ENCODE results near the gene MTFR1L. TPM values are rescaled to one million over a fixed set of nuclear protein-coding genes. Genes with fewer than 3 reads are reported as not detected.
A peak's percentile ranks its signal among the peaks of the same experiment; 100 is the strongest.

The MTFR1L gene
- total RNA-seq, 1 experiment from 2014 or later: 31.7 TPM

DNA sequence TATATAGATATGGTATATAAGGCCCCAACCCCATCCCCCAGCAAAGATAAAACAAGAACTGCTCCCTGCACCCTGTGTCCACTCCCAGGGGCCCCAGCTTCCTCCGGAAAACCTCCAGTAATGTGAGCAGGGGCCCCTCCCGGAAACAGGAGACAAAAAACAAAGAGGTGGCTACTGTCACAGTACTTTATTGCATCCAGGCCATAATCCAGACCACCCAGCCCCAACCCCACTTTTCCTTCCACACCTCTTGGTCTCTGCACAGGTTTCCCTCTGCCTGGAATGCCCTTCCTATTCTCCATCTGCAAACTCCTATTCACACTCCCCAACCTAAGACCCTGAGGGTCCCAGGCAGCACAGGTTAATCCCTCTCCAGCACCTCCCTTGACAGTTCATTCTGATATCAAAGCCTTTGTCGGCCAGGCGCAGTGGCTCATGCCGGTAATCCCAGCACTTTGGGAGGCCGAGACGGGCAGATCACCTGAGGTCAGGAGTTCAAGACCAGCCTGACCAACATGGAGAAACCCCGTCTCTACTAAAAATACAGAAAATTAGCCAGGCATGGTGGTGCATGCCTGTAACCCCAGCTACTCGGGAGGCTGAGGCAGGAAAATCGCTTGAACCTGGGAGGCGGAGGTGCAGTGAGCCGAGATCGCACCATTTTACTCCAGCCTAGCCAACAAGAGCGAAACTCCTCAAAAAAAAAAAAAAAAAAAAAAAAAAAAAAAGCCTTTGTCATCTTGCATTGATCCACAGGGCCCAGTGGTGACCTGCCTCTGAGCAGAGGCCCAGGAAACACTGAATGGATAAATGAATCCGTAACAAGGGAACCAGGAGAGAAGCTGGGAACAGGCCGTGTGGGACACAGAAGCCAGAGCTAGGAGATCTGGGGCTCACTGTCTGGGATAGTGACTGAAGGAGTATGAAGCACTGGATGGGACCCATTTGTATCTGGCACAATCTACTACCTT is 41.8 kb downstream of the MTFR1L start:
- no peak for DNase-seq (ENCODE audit: low spot score)

DNA sequence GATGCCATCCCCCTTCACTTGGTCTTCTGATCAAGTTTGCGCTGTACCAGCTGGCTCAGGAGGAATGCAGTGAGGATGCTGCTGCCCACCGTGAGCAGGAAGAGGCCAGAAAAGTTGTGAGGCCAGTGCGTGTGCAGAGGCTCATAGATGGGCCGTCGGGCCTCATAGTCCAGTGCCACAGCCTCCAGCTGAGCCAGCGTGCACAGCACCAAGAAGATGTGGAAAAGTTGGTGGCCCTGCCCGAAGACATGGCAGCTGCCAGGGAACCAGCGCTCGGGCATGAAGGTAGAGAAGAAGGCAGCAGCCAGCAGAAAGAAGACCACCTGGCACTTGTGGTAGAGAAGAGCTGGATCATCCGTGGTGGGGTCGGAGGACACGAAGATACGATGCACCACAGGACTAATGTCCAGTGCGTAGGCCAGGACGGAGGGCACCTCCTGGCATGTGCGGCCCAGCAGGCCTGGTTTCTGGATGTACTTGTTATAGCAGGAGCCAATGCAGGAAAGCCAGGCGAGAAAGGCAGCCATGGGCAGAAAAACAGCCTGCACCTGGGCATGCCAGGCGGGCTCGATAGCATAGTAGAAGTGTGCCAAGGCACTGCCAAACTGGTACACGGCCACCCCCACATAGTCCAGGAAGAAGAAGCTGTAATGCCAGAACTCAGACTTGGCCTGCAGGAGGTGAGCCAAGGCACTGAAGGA is 43.2 kb downstream of the MTFR1L start:
- DNase-seq (ENCODE audit: low spot score): no peak

DNA sequence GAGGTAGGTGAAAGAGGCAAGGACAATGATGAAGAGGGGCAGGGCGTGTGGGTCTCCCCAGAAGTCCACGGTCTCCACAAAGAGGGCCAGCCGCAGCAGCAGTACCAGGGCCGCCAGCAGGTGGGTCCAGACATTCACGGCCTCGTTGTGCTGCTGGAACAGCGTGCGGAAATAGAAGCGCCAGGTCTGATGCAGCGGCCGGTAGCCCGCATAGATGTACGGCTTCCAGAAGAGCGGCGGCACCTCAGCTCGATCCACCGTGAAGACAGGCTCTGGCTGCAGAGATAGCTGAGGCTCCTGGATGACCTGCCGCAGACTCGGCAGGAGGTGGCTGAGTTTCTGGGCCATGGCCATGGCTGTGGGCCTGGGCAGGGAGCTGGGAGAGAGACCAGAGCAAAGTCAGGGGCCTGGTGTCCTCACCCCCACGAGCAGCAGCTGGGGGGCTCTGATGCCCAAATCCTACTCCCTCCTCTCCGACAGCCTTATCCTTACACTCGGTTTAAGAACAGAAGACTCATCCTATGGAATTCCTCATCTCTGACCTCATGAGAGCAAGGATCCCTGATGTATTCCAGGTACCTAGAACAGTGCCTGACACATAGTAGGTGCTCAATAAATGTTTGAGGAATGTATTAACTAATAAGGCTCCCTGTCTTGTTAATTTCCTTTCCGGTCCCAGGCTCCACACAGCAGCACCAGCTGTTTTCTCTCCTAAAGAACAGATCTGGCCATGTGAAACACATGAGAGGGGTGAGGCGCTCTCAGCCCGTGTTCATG is 43.9 kb downstream of the MTFR1L start:
- no peak for DNase-seq (ENCODE audit: low spot score)

DNA sequence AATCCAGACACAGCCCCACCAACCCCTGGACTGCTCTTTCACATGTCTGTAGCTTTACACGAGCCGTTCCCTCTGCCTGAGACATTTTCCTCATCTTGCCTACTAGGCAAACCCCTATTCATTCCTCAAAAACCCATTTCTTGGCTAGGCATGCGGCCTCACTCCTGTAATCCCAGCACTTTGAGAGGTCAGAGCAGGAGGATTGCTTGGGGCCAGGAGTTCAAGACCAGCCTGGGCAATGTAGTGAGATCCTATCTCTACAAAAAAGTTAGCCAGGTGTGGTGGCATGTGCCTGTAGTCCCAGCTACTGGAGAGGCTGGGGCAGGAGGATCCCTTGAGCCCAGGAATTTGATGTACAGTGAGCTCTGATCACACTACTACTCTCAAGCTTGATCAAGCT is 44.7 kb downstream of the MTFR1L start:
- DNase-seq (ENCODE audit: low spot score): no peak

DNA sequence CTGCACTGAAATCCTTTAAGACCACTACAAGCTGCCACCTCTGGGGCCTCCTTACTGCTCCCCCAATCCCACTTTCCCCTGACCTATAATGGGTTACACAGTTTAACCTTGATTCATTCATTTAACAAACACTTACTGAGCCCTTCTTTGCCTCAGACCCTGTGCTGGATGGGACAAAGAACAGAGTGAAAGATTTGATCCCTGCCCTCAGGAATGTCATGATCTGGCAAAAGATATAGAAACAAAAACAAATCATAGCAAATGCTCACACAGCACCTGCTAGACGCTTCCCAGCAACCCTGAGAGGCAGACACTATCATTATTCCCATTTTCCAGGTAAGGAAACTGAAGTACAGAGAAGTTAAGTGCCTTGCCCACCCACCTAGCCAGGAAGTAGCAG is 46.5 kb downstream of the MTFR1L start:
- no peak for DNase-seq (ENCODE audit: low spot score)

DNA sequence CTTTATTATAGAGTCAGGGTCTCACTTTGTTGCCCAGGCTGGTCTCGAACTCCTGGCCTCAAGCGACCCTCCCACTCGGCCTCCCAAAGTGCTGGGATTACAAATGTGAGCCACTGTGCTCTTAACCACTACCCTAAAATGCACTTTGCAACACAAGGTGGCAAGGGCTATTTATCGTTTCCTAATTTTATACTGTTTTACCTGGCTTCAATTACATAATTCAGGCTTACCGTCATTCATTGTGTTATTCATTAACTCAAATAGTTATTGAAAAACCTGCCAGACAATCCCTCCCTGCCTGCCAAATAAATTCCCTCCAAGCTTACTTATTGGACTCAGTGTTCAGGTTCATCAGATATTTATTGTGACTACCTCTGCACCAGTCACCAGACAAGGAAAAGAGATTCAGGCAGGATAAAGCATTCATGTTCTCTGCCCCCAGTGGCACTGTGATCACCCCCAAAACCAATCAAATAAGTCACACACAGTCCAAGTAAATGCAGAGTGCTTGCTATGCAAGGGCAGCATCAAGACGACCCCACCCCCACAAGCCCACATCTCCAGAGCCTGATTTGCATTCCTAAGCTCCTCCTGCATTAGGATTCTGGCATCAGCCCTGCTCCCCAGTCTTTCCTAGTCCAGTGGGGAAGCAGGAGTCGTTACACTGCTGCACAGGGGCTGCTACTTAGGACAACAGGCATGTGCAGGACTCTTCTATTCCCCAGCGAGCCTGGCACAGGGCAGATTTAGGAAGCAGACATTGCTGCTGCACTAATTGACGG is 47.6 kb downstream of the MTFR1L start:
- no peak for DNase-seq (ENCODE audit: low spot score)

DNA sequence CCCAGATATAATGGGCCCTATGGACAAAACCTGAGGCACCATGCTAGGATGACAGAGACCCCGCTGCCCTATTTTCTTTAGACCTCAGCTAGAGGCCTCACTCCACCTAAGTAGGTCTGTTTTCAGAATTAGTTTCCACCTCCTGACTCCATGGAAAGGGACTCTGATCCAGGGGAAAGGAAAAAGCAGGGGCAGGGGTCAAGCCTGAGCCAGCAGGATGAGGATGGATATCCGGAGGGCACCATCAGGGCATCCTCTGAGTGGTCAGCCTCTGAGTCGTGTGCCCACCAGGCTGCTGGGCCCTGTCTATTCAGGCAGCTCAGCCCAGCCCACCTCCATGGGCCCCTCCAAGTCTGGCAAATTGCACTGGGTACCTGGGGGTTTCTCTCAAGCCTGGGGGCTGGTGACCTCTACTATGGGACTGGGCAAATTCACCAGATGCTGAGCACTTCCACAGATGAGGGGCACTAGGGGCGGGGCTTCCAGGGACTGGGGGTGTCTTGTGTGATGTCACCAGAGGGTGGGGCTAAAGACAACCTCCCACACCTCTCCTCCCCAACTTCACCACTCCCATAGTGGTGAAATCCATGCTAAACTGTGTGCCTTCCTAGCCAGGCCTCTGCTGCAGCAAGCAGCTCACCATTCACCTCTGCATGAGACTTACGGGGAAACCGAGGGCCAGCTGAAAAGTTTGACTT is 50.3 kb downstream of the MTFR1L start:
- no peak for DNase-seq (ENCODE audit: low spot score)

DNA sequence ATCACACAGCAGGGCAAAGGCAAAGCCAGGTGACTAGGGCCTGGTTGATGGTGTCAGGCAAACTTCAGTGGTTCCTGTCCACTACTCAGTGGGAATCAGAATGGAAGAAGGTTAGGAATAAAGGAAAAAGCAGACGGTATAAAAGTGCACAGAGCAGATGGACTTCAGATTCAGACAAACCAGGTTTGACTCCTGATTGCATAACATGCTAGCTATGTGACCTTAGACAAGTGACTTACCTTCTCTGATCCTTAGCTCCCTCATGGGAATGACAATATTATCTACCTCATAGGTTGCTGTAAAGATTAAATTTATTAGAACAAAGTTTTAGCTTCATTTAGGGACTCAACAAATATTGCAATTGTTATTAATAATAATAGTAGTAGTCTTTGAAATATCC is 50.9 kb downstream of the MTFR1L start:
- DNase-seq (ENCODE audit: low spot score): no peak

DNA sequence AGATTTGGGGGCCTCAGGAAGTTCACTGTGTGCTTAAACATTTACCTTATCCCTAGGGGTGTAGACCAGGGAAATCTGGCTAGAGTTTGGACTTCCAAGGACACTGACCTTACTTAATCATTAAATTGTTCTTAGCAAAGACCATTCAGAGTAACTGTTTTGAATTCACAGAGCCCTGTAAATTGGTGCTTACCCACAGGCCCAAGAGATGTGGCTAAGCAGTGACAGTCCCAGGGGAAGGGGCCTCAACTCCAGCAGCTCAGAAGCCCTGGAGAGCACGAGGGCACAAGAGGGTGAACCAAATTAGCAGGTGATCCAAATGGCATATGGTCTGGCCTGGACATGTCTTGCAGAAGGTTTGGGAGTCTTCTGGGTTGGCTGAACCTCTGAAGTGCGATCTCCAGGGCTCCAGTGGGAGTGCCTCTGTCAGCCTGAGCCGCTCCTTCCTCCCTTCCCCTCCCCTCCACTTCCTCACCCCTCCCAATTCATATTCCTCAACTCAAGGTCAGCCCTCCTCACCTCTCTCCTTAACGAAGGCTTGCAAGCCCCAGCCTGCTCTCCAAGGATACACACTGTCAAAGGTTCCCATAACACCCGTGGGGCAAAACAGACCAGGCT is 51.4 kb downstream of the MTFR1L start:
- DNase-seq (ENCODE audit: low spot score): no peak

DNA sequence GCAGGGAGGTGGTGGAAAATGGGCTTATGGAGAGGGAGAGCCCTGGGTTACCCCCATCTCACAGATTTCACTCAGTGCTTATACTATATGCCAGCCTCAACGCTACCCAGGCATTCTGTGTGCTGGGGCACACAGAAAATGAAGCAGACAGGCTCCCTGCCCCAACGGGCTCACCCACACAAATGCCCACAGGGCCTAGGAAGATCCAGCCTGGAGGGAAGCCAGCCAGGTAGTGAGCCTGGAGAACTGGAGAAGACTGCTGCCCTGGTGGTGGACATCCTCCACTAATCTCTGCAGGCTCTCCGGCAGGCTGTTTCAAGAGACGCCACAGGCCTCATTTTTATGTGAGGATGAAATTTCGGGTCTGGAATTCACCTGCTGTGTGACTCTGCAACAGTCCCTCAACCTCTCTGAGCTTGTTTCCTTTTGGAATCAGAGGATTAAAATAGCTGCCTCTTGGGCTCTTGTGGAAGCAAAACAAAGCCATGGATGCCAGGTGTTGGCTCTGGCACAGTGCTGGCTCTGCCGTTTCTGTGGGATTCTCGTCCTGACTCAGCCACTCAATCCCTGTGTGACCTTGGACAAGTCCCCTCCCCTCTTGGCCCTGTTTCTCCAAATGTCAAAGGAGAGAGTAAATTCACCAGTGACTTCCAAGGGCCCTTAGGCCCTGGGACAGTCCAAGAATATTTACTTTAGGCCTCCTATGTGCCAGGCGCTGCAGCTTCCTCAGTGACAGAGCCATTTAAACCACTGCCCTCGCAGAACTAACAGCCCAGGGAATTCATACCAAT is 52.1 kb downstream of the MTFR1L start:
- no peak for DNase-seq (ENCODE audit: low spot score)

DNA sequence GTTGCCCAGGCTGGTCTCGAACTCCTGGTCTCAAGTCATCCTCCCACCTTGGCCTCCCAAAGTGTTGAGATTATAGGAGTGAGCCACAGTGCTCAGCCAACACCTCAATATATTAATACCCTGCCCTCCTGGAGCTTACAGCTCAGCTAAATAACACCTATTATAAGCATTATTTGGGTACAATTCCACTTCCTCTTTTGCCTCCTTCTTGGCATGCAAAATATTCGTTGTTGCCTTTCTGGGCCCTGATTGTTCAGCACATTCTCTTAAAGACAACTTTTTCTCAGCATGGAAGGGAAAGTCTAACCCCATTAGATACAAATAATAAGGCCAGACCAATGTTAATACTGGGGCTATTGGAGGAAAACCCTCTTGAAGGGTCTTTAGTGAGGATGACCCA is 53.0 kb downstream of the MTFR1L start:
- DNase-seq (ENCODE audit: low spot score): no peak

DNA sequence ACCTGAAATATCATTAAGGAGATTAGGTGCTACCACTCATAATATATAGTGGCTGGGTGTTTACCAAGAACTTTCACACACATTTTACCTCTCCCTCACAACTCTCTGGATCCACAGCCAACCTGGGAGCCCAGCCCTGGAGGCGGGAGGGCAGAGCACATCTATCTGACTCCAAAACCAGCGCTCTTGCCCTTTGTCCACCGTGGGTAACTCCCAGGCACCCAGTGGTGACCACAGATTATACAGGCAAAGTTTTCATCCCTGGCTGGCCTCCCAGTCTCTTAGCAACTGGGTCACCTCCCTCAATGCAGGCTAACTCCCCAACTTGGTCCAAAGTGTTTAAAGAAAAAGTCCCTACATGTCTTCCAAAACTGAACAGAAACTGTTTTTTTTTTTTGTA is 53.4 kb downstream of the MTFR1L start:
- DNase-seq (ENCODE audit: low spot score): no peak

DNA sequence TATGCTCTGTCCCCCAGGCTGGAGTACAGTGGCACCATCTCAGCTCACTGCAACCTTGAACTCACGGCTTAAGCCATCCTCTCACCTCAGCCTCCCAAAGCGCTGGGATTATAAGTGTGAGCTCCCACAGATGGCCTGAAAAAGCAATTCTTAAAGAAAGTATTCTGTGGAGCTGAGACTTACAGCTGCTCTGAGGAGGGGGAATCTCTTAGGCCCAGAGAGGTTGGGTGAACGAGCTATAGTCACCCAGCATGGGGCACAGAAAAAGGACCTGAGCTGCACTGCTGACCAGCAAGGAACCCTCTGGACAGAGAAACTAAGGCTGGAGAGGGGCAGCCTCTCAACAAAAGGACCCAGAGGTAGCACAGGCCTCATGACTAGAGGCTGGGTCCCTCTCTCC is 54.5 kb downstream of the MTFR1L start:
- no peak for DNase-seq (ENCODE audit: low spot score)

DNA sequence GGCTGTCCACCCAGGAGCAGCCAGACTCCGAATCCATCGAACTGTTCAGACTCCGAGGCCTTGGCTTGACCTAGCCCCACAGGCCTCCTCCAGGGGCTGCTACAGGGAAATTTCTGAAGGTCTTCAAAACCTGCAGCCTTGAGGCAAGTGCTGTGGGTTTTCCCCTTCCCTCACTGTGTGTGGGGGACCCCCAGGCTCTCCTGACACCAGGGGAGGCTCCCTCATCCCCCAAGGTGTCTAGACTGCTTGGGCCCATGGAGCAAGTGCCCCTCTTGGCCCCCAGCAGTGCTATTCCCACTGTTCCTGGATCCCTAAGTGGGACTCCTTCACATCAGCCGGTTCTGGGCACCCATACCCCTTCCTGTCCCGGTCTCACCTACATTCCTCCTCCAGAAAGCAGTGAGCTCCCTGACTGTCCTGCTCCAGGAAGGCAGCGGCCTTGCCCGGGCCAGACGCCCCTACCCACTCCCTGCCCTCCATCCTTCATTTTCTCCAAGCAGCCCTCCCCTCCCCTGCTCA is 54.9 kb downstream of the MTFR1L start:
- DNase-seq (ENCODE audit: low spot score): no peak

DNA sequence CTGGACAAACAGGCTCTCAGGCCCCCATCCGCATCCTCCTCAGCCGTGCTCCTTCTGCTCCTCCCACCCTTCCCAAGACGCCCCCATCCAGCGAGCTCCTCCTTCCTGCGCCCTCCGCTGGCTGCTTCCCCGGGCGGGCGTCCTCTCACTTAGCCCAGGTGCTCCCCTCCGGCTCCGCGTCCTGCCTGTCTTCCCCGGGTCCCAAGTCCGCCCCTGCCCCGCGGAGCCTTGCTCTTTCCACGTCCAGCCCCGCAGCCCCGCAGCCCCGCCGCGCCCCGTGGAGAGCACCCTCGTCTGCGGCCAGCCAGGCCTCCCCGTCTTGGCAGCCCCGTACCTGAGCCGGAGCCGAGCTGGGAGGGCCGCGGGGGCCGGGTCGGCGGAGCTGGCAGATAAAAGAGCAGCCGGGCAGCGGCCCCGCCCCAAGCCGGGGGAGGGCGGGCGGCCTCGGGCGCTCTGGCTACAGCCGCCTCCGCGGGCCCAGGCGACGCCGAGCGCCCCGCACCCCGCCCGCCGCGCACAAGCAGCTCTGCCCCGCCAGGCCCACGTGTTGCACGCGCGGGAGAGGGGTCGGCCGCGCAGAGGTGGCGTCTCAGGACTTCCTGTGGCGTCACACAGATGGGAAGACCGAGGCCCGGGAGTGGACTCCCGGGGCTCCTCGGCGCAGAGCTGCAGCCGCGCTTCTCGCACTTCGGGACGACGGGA is 55.6 kb downstream of the MTFR1L start, which contains the start of gene PAQR7:
TSS of gene PAQR7 (minus strand) at position 555 of the 702 bp plus-strand sequence. CDS start 11,869 bp downstream, outside the sequence.
- peak; percentile 49 for DNase-seq (ENCODE audit: low spot score)

DNA sequence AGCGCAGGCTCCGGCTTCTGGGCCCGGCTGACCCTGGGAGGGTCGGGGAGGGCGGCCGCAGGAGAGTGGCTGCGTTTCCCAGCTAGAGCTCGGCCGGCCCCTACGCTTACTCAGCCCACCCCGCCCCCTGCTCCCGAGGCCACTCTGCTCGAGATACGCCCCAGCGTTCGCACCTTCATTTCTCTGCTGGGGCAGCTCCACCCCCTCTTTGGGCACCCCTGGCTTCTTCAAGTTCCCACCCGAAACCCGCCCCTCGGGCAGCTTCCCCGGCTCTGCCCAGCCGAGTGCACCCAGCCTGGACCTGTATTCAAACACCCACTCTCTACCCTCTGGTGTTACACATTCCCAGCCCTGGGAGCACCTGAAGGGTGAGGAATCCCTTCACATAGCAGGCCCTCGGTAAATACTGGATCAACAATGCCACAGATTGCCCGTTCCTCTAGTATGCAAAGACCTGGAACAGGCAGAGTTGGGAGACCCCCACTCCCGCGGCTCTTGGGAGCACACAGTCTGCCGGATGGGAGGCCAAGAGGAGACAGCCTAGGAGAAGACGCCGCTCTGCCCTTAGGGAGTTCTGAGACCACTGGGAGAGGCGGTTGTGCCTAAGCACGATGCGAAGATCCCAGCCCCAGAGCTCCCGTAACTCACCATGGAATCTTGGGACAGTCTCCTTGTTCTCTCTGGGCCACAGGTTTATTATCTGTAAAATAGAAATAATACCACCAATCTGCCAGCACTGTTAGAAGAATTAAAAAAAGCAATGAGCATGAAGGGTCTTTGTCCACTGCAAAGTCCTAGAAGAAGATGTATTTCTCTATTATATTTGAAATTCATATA is 56.3 kb downstream of the MTFR1L start:
- no peak for DNase-seq (ENCODE audit: low spot score)

DNA sequence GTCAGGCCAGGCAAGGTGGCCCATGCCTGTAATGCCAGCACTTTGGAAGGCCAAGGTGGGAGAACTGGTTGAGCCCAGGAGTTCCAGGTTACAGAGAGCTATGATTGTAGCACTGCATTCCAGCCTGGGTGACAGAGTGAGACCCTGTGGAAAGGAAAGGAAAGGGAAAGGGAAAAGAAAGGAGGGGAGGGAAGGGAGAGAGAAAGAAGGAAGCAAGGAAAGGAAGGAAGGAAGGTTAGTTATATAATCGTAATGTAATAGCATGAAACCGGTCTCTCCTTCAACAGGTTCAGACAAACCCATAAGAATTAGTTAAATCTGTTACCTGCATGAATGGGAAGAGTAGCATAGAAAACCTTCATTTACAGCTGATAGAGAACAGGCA is 56.9 kb downstream of the MTFR1L start:
- no peak for DNase-seq (ENCODE audit: low spot score)

DNA sequence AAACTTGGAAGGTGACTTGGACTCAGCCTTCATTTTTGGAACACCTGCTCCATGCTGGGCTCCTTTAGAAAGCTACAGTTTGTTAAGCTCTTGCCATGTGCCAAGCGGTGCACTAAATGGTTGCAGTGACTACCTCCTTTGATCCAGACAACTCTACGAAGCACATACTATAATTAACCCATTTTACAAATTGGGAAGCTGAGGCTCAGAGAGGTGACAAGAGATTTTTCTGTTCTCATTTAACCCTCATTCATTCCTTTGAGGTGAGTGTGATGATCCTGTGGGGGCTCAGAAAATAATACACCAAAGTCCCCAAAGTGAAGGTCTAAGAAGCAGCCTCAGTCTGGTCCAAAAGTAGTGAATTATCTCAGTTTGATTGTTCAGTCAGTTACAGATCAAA is 57.4 kb downstream of the MTFR1L start:
- DNase-seq (ENCODE audit: low spot score): no peak
